ENCODE data around the gene SELENOO.

The SELENOO gene

GRCh38 chr22:50182176-50183081 lies 18.4 kb upstream of the SELENOO start:
- H3K27ac ChIP-seq (ENCODE audit: low read depth, low read length), result no peak overlapping the region
- peaks cover 0 to 28% of the 10 kb centered on the region in 2 donors for H3K27me3 ChIP-seq (ENCODE audit: control insufficient read depth in 1 of 2, insufficient read depth in 2 of 2, low read length in 2 of 2)
- H3K9ac ChIP-seq (ENCODE audit: low read length), result no peak overlapping the region
- H3K4me1 ChIP-seq (ENCODE audit: insufficient read depth, low read length), result peaks cover 21% of the 10 kb centered on the region
- H3K36me3 ChIP-seq (ENCODE audit: insufficient read depth, low read length), result no peaks in the 10 kb centered on the region
- no peak overlapping the region for H3K4me3 ChIP-seq (ENCODE audit: low read depth in 1 of 2, low read length in 2 of 2)
- H3K9me3 ChIP-seq (ENCODE audit: low read length), result no peaks in the 10 kb centered on the region

- peak overlapping the region; percentile 12 for H3K27ac ChIP-seq (ENCODE audit: low read depth, low read length)
- no peak overlapping the region for H3K9ac ChIP-seq (ENCODE audit: low read length)
- no peaks in the 10 kb centered on the region for H3K9me3 ChIP-seq (ENCODE audit: low read length)
- H3K4me1 ChIP-seq (ENCODE audit: insufficient read depth, low read length), result peaks cover 21% of the 10 kb centered on the region
- H3K4me3 ChIP-seq (ENCODE audit: low read depth in 1 of 2, low read length in 2 of 2), result no peak overlapping the region
- no peaks in the 10 kb centered on the region for H3K36me3 ChIP-seq (ENCODE audit: insufficient read depth, low read length)
- peaks cover 0 to 20% of the 10 kb centered on the region in 2 donors for H3K27me3 ChIP-seq (ENCODE audit: control insufficient read depth in 1 of 2, insufficient read depth in 2 of 2, low read length in 2 of 2)
These were observed 17.5 kb upstream of the SELENOO start for GRCh38 chr22:50183141-50183971.

GRCh38 chr22:50184004-50184901 lies 16.6 kb upstream of the SELENOO start:
- Histone ChIP-seq H3K9ac (ENCODE audit: low read length) (no peak overlapping the region), H3K27me3 (ENCODE audit: control insufficient read depth in 1 of 2, insufficient read depth in 2 of 2, low read length in 2 of 2) (peaks cover 0 to 11% of the 10 kb centered on the region in 2 donors), H3K4me3 (ENCODE audit: low read depth in 1 of 2, low read length in 2 of 2) (no peak overlapping the region), H3K27ac (ENCODE audit: low read depth, low read length) (peak overlapping the region; percentile 12), H3K9me3 (ENCODE audit: low read length) (no peaks in the 10 kb centered on the region), H3K4me1 (ENCODE audit: insufficient read depth, low read length) (peaks cover 22% of the 10 kb centered on the region), H3K36me3 (ENCODE audit: insufficient read depth, low read length) (no peaks in the 10 kb centered on the region)

GRCh38 chr22:50184902-50185374 lies 15.9 kb upstream of the SELENOO start:
- H3K4me3 ChIP-seq (ENCODE audit: low read depth in 1 of 2, low read length in 2 of 2), result peak overlapping the region; percentile 66 to 80
- H3K9ac ChIP-seq (ENCODE audit: low read length), result no peak overlapping the region
- peaks cover 0 to 4% of the 10 kb centered on the region in 2 donors for H3K27me3 ChIP-seq (ENCODE audit: control insufficient read depth in 1 of 2, insufficient read depth in 2 of 2, low read length in 2 of 2)
- H3K4me1 ChIP-seq (ENCODE audit: insufficient read depth, low read length), result peaks cover 29% of the 10 kb centered on the region
- H3K9me3 ChIP-seq (ENCODE audit: low read length), result no peaks in the 10 kb centered on the region
- H3K27ac ChIP-seq (ENCODE audit: low read depth, low read length), result no peak overlapping the region
- H3K36me3 ChIP-seq (ENCODE audit: insufficient read depth, low read length), result no peaks in the 10 kb centered on the region

- H3K36me3 ChIP-seq (ENCODE audit: insufficient read depth, low read length), result no peaks in the 10 kb centered on the region
- H3K27me3 ChIP-seq (ENCODE audit: control insufficient read depth in 1 of 2, insufficient read depth in 2 of 2, low read length in 2 of 2), result no peaks in the 10 kb centered on the region
- peaks cover 31% of the 10 kb centered on the region for H3K4me1 ChIP-seq (ENCODE audit: insufficient read depth, low read length)
- peak within 1 kb of the TSS; percentile 27 for H3K9ac ChIP-seq (ENCODE audit: low read length)
- peak within 1 kb of the TSS; percentile 35 for H3K27ac ChIP-seq (ENCODE audit: low read depth, low read length)
- H3K4me3 ChIP-seq (ENCODE audit: low read depth in 1 of 2, low read length in 2 of 2), result peak within 1 kb of the TSS; percentile 66 to 80
- H3K9me3 ChIP-seq (ENCODE audit: low read length), result no peaks in the 10 kb centered on the region
These were observed 15.3 kb upstream of the SELENOO start, which contains the start of gene TRABD for GRCh38 chr22:50185375-50186087. TRABD (plus strand) TSS chr22:50185913; CDS start chr22:50193061, 7,148 bp downstream.

GRCh38 chr22:50186181-50186714 lies 14.6 kb upstream of the SELENOO start:
- peak overlapping the region; percentile 27 for H3K9ac ChIP-seq (ENCODE audit: low read length)
- no peaks in the 10 kb centered on the region for H3K36me3 ChIP-seq (ENCODE audit: insufficient read depth, low read length)
- peaks cover 38% of the 10 kb centered on the region for H3K4me1 ChIP-seq (ENCODE audit: insufficient read depth, low read length)
- no peaks in the 10 kb centered on the region for H3K27me3 ChIP-seq (ENCODE audit: control insufficient read depth in 1 of 2, insufficient read depth in 2 of 2, low read length in 2 of 2)
- peak overlapping the region; percentile 35 for H3K27ac ChIP-seq (ENCODE audit: low read depth, low read length)
- H3K9me3 ChIP-seq (ENCODE audit: low read length), result no peaks in the 10 kb centered on the region
- peak overlapping the region; percentile 47 to 59 for H3K4me3 ChIP-seq (ENCODE audit: low read depth in 1 of 2, low read length in 2 of 2)

GRCh38 chr22:50186761-50187523 lies 13.9 kb upstream of the SELENOO start:
- peak overlapping the region; percentile 27 for H3K9ac ChIP-seq (ENCODE audit: low read length)
- H3K4me1 ChIP-seq (ENCODE audit: insufficient read depth, low read length), result peaks cover 40% of the 10 kb centered on the region
- no peaks in the 10 kb centered on the region for H3K27me3 ChIP-seq (ENCODE audit: control insufficient read depth in 1 of 2, insufficient read depth in 2 of 2, low read length in 2 of 2)
- H3K36me3 ChIP-seq (ENCODE audit: insufficient read depth, low read length), result no peaks in the 10 kb centered on the region
- peak overlapping the region; percentile 47 to 59 for H3K4me3 ChIP-seq (ENCODE audit: low read depth in 1 of 2, low read length in 2 of 2)
- H3K9me3 ChIP-seq (ENCODE audit: low read length), result no peaks in the 10 kb centered on the region
- H3K27ac ChIP-seq (ENCODE audit: low read depth, low read length), result peak overlapping the region; percentile 35

- peaks cover 40% of the 10 kb centered on the region for H3K4me1 ChIP-seq (ENCODE audit: insufficient read depth, low read length)
- no peaks in the 10 kb centered on the region for H3K36me3 ChIP-seq (ENCODE audit: insufficient read depth, low read length)
- no peak overlapping the region for H3K9ac ChIP-seq (ENCODE audit: low read length)
- no peaks in the 10 kb centered on the region for H3K27me3 ChIP-seq (ENCODE audit: control insufficient read depth in 1 of 2, insufficient read depth in 2 of 2, low read length in 2 of 2)
- no peak overlapping the region for H3K27ac ChIP-seq (ENCODE audit: low read depth, low read length)
- no peak overlapping the region for H3K4me3 ChIP-seq (ENCODE audit: low read depth in 1 of 2, low read length in 2 of 2)
- no peaks in the 10 kb centered on the region for H3K9me3 ChIP-seq (ENCODE audit: low read length)
These were observed 12.5 kb upstream of the SELENOO start for GRCh38 chr22:50188356-50188755.

- H3K9ac ChIP-seq (ENCODE audit: low read length), result no peak overlapping the region
- H3K4me1 ChIP-seq (ENCODE audit: insufficient read depth, low read length), result peaks cover 31% of the 10 kb centered on the region
- H3K27me3 ChIP-seq (ENCODE audit: control insufficient read depth in 1 of 2, insufficient read depth in 2 of 2, low read length in 2 of 2), result no peaks in the 10 kb centered on the region
- H3K27ac ChIP-seq (ENCODE audit: low read depth, low read length), result no peak overlapping the region
- H3K36me3 ChIP-seq (ENCODE audit: insufficient read depth, low read length), result peaks cover 3% of the 10 kb centered on the region
- no peaks in the 10 kb centered on the region for H3K9me3 ChIP-seq (ENCODE audit: low read length)
- H3K4me3 ChIP-seq (ENCODE audit: low read depth in 1 of 2, low read length in 2 of 2), result no peak overlapping the region
These were observed 11.5 kb upstream of the SELENOO start for GRCh38 chr22:50189184-50189848.

Measured in muscle layer of colon (tissue), 2 donors.